Measurements from ENCODE around the gene FANCF. TPM values are rescaled to one million over a fixed set of nuclear protein-coding genes. Genes with fewer than 3 reads are reported as not detected.
A peak's percentile ranks its signal among the peaks of the same experiment; 100 is the strongest.

FANCF gene
- polyA plus RNA-seq, 1 of the 3 experiments (the other 2 are of a cell fraction), result 4.3 TPM

- TF ChIP-seq SMC3 (IDR thresholded peaks at IDR 0.05; ENCODE audit: low read depth, low read length), result no peak
- TF ChIP-seq JUND (IDR thresholded peaks at IDR 0.05), result no peak
- no peak for TF ChIP-seq FOXM1 (IDR thresholded peaks at IDR 0.05; ENCODE audit: low read depth)
- no peak for TF ChIP-seq USF1 (IDR thresholded peaks at IDR 0.05; ENCODE audit: borderline replicate concordance, low read depth)
- TF ChIP-seq RFX5 (IDR thresholded peaks at IDR 0.05; ENCODE audit: low read length), result peak; percentile 86
- TF ChIP-seq ZBTB33 (IDR thresholded peaks at IDR 0.05; ENCODE audit: borderline replicate concordance, low read depth), result no peak
- no peak for TF ChIP-seq EZH2phosphoT487 (IDR thresholded peaks at IDR 0.05; ENCODE audit: borderline replicate concordance, low read depth)
- TF ChIP-seq MAX (IDR thresholded peaks at IDR 0.05; ENCODE audit: low read depth), result peak; percentile 78
- TF ChIP-seq TAF1 (IDR thresholded peaks at IDR 0.05; ENCODE audit: borderline replicate concordance, low read depth, low read length), result peak; percentile 66; the same call in 1 of the 2 replicates
Observed at GRCh38 chr11:22625448-22626287, at the start of gene FANCF (continued).

- WGBS (ENCODE audit: low lambda C conversion rate), result 82% methylated on average over 4 of the region's 4 CpGs
- H3K4me3 ChIP-seq (ENCODE audit: low read depth in 2 of 2, low read length in 1 of 2), result no peak overlapping the region
- H3K79me2 ChIP-seq (ENCODE audit: insufficient read depth), result no peaks in the 10 kb centered on the region
- H3K4me1 ChIP-seq (ENCODE audit: control insufficient read depth in 1 of 2, insufficient read depth in 2 of 2, low read depth in 1 of 2, low read length in 1 of 2), result no peaks in the 10 kb centered on the region
- H2AFZ ChIP-seq (ENCODE audit: low read depth), result no peak overlapping the region
- ChIA-PET POLR2A (no interaction called here), CTCF (interaction anchor here (1.5 kb wide), 1 partner anchor 9 kb away, joined by 3 read pairs; no protein-coding TSS in a partner anchor)
- H3K27ac ChIP-seq (ENCODE audit: low read depth in 2 of 2, low read length in 1 of 2), result no peak overlapping the region
- no peaks in the 10 kb centered on the region for H4K20me1 ChIP-seq (ENCODE audit: insufficient read depth)
- H3K4me2 ChIP-seq, result no peak overlapping the region
- TF ChIP-seq CHD2 (IDR thresholded peaks at IDR 0.05; ENCODE audit: low read length, partially characterized antibody) (no peak), NFIC (IDR thresholded peaks at IDR 0.05; ENCODE audit: borderline replicate concordance) (no peak), GATA2 (CRISPR knock-in tag; IDR thresholded peaks at IDR 0.05) (no peak), RFX5 (IDR thresholded peaks at IDR 0.05; ENCODE audit: low read length) (no peak), SIN3A (IDR thresholded peaks at IDR 0.05; ENCODE audit: borderline replicate concordance, low read depth, low read length) (no peak), EP300 (IDR thresholded peaks at IDR 0.05; ENCODE audit: borderline replicate concordance in 1 of 2, low read depth in 1 of 2, low read length in 1 of 2) (no peak), RCOR1 (IDR thresholded peaks at IDR 0.05; ENCODE audit: low read length) (no peak), CTCF (IDR thresholded peaks at IDR 0.05) (no peak), IRF3 (IDR thresholded peaks at IDR 0.05; ENCODE audit: low read depth, low read length) (no peak), PBX3 (IDR thresholded peaks at IDR 0.05) (no peak)
- H3K9ac ChIP-seq, result no peak overlapping the region
- DNase-seq, result no peak
- no peaks in the 10 kb centered on the region for H3F3A ChIP-seq (replicated peaks; ENCODE audit: insufficient read depth)
- H3K27me3 ChIP-seq (ENCODE audit: insufficient read depth), result no peaks in the 10 kb centered on the region
- no peaks in the 10 kb centered on the region for H3K9me3 ChIP-seq
- no peaks in the 10 kb centered on the region for H3K36me3 ChIP-seq (replicated peaks in 1 of 2; ENCODE audit: control insufficient read depth in 1 of 2, insufficient read depth in 2 of 2, low read length in 1 of 2)
- no peaks in the 10 kb centered on the region for H3K9me2 ChIP-seq
Observed at GRCh38 chr11:22674470-22675439, 49.1 kb upstream of the FANCF start.
